Nephron (organoid): ENCODE data around the gene CNTNAP5.

Source experiments
- H3K27ac Mint-ChIP-seq, 3 experiments: 2 replicates each; pipeline ENCODE4 v1.8.0; 2020; ENCODE audit warnings: mixed read lengths in 3 of 3, mild to moderate bottlenecking in 2 of 3, moderate library complexity in 1 of 3
- H3K27me3 Mint-ChIP-seq: 2 replicates; pipeline ENCODE4 v1.8.0; 2021; ENCODE audit warnings: low read depth, mild to moderate bottlenecking, moderate library complexity, mixed read lengths
- H3K36me3 Mint-ChIP-seq: 2 replicates; pipeline ENCODE4 v1.8.0; 2020; ENCODE audit warnings: low read depth, mixed read lengths
- H3K4me1 Mint-ChIP-seq: 2 replicates; pipeline ENCODE4 v1.8.0; 2020; ENCODE audit warnings: mixed read lengths
- H3K4me3 Mint-ChIP-seq, 3 experiments: 2 replicates each; pipeline ENCODE4 v1.8.0; 2020; ENCODE audit warnings: mild to moderate bottlenecking in 3 of 3, mixed read lengths in 3 of 3, moderate library complexity in 2 of 3
- H3K9me3 Mint-ChIP-seq: 2 replicates; pipeline ENCODE4 v1.8.0; 2020; ENCODE audit warnings: mixed read lengths
- TF ChIP-seq, protein P1 (sequence below), 3 experiments: fragments of 200-600 bp; sonication (generic); IDR thresholded peaks; one replicate each; pipeline ENCODE4 v1.5.0; 2021; ENCODE audit warnings: antibody characterized with exemption in 3 of 3; ENCODE audit not compliant: unreplicated experiment in 3 of 3

The CNTNAP5 gene

DNA sequence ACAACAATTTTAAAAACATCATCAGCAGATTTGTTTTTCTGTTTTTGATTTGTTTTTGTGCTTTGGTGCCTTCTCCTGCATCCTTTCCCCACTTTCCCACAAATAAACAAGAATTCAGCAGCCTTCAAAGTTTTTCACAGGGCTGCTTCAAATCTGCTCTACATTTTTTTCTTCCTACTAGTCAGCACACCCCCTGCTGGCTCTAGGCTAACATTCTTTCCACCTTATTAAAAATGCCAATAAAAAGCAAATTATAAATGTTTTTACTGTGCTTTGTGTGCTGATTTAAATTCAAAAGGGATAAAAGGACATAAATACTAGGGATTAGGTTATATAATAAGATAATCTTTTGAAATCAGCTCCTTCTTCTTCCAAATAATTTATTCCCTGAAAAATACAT lies 6.2 kb upstream of the CNTNAP5 start:
- Mint-ChIP-seq H3K27me3 (peaks cover 30% of the 10 kb centered on the region), H3K9me3 (no peaks in the 10 kb centered on the region), H3K4me3 (no peak overlapping the region), H3K27ac (peak overlapping the region in 1 of 3 experiments; percentile 21), H3K4me1 (no peaks in the 10 kb centered on the region), H3K36me3 (no peaks in the 10 kb centered on the region)
- TF ChIP-seq, protein P1, sequence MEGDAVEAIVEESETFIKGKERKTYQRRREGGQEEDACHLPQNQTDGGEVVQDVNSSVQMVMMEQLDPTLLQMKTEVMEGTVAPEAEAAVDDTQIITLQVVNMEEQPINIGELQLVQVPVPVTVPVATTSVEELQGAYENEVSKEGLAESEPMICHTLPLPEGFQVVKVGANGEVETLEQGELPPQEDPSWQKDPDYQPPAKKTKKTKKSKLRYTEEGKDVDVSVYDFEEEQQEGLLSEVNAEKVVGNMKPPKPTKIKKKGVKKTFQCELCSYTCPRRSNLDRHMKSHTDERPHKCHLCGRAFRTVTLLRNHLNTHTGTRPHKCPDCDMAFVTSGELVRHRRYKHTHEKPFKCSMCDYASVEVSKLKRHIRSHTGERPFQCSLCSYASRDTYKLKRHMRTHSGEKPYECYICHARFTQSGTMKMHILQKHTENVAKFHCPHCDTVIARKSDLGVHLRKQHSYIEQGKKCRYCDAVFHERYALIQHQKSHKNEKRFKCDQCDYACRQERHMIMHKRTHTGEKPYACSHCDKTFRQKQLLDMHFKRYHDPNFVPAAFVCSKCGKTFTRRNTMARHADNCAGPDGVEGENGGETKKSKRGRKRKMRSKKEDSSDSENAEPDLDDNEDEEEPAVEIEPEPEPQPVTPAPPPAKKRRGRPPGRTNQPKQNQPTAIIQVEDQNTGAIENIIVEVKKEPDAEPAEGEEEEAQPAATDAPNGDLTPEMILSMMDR (IDR thresholded peaks at IDR 0.05; ENCODE audit: unreplicated experiment in 3 of 3), result peak; percentile 19 to 47 (median 29)

DNA sequence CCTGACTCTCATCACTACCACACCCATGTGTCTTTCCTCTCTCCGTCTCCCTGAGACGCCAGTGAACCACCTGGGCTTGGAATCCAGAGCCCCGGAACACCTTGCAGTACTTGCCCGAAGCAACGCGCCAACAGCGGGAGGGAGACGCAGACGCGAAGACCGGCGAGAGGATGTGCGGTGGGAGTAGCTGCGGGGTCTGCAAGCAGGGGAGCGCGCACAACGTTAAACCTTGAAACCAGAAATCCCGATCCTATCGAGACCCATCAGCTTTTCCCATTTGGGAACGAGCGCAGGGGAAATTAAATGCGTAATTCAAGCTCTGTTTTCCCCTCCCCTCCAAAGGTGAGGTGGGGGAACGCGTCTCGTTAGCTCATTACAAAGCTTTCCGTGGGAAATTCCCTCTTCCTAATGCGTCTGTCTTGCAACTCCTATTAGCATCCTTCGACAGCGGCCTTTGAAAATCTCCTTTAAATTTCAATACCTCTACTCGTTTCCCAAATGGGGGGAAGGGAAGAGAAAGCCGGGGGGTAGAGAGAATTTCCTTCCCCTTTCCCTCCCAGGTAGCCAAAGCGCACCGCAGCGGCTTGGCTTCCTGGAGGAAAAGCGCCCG lies 421 bp upstream of the CNTNAP5 start:
- H3K4me1 Mint-ChIP-seq, result peaks cover 12% of the 10 kb centered on the region
- TF ChIP-seq, protein P1 (IDR thresholded peaks at IDR 0.05; ENCODE audit: unreplicated experiment in 3 of 3), result no peak
- no peaks in the 10 kb centered on the region for H3K36me3 Mint-ChIP-seq
- H3K27me3 Mint-ChIP-seq, result peaks cover 67% of the 10 kb centered on the region
- H3K9me3 Mint-ChIP-seq, result no peaks in the 10 kb centered on the region
- H3K27ac Mint-ChIP-seq, result no peak overlapping the region
- H3K4me3 Mint-ChIP-seq, result peak overlapping the region; percentile 73 to 81 (median 74)

DNA sequence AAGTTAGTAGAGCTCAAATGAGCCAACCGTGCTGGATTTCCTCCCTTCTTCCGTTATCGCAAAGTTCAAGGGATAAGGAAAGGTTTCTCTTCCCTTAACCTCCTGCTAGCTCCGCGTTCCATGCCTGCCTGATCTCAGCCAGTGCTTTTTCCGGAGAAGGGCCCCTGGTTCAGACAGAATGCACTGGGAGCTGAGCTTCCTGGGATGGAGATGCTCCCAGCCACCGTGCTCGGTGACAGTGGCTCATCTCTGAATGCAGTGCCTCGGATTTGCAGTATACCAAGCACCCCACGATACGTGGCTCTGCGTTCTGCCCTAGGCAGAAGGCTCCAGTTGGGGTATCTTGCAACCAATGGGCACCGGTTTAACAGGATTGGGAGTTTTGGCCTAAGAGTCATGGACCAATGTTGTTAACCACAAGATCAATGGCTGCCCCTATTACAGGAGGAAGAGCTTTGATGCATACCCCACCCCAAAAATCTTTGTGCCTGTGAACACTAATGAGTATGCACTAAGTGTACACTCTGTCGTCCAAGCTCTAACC lies 876 bp downstream of the CNTNAP5 start:
- H3K27ac Mint-ChIP-seq, result no peak overlapping the region
- no peaks in the 10 kb centered on the region for H3K9me3 Mint-ChIP-seq
- H3K27me3 Mint-ChIP-seq, result peaks cover 63% of the 10 kb centered on the region
- H3K36me3 Mint-ChIP-seq, result no peaks in the 10 kb centered on the region
- TF ChIP-seq, protein P1 (IDR thresholded peaks at IDR 0.05; ENCODE audit: unreplicated experiment in 3 of 3), result no peak
- H3K4me1 Mint-ChIP-seq, result peaks cover 12% of the 10 kb centered on the region
- peak overlapping the region; percentile 66 to 81 (median 73) for H3K4me3 Mint-ChIP-seq

DNA sequence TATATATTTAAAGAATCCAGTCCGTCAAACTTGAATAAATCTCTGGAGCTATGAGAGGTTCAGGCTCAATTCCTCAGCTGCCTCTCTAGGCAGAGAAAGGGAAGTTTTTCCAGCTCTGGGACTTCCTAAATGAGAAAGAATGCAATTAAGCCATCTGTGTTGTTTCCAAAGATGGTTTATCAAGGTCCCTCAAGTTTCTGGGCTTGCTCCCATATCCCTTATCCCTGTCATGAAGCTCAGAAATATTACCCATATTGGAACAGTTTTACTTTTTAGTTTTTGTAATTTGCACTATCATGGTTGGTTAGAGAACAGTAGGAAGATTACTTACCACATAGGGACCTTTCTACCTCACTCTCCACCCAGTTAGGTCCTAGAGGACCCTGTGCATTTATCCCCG lies 1.4 kb downstream of the CNTNAP5 start:
- Mint-ChIP-seq H3K9me3 (no peaks in the 10 kb centered on the region), H3K27ac (no peak overlapping the region), H3K36me3 (no peaks in the 10 kb centered on the region), H3K27me3 (peaks cover 60% of the 10 kb centered on the region), H3K4me3 (peak overlapping the region in 2 of 3 experiments; percentile 4 to 81), H3K4me1 (peaks cover 12% of the 10 kb centered on the region)
- TF ChIP-seq, protein P1 (IDR thresholded peaks at IDR 0.05; ENCODE audit: unreplicated experiment in 3 of 3), result no peak

DNA sequence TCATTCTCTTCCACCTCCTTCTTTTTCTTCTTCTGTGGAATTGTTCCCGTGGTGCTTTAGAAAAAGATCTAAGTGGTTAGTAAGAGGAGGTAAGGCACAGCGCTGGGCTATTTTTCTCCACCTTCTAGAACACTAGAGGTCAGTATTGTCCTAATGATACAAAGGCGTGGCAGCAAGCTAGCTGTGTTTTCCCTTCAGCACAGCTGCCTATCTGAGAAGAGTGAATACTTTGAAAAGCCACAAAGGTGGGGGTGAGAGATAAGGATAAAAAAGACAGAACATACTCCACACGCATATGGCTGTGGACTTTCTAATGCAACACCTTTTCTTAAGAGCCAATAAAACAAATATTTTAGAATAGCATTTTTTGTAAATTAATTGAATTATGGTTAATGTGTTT lies 2.1 kb downstream of the CNTNAP5 start:
- Mint-ChIP-seq H3K27ac (no peak overlapping the region), H3K4me3 (peak overlapping the region in 2 of 3 experiments; percentile 13 to 26), H3K27me3 (peaks cover 55% of the 10 kb centered on the region), H3K9me3 (no peaks in the 10 kb centered on the region), H3K4me1 (peaks cover 12% of the 10 kb centered on the region), H3K36me3 (no peaks in the 10 kb centered on the region)
- TF ChIP-seq, protein P1 (IDR thresholded peaks at IDR 0.05; ENCODE audit: unreplicated experiment in 3 of 3), result peak; percentile 74 to 86 (median 85)

DNA sequence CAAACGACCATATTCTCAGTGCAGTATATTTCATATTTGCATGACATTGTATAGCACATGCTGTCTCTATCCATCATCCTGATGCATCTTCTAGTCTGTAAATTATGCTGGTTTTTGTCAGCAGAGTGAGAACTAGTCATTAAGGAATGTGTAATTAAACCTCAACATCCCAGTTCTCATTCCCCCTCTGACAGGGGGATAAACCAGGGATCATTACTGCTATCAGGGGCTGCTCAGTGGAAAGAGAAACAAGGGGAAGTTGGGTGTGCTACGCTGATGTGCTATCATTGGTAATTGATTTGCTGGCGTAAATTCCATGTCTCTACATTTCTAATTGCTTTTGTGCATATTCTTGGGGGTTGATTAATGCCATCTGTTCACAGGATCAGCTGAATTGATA lies 7.7 kb downstream of the CNTNAP5 start:
- TF ChIP-seq, protein P1 (IDR thresholded peaks at IDR 0.05; ENCODE audit: unreplicated experiment in 3 of 3), result no peak
- no peaks in the 10 kb centered on the region for H3K9me3 Mint-ChIP-seq
- H3K36me3 Mint-ChIP-seq, result no peaks in the 10 kb centered on the region
- no peak overlapping the region for H3K4me3 Mint-ChIP-seq
- H3K27ac Mint-ChIP-seq, result no peak overlapping the region
- H3K27me3 Mint-ChIP-seq, result peaks cover 6% of the 10 kb centered on the region
- H3K4me1 Mint-ChIP-seq, result no peaks in the 10 kb centered on the region
